HL-60/S4 treated with retinoic acid at 250 ng/mL for 4 days and 3 days (cell line): ENCODE results near the gene METTL25B.
"Not testable (repeated sequence)": the region's sequence is repeated elsewhere in the genome, so short reads cannot be mapped to it uniquely, and the experiment has no call there.

Source experiments
- in situ Hi-C: fragments of 300-500 bp; cut with MboI; formaldehyde crosslinking; loops from 2 replicates; pipeline ENCODE4 v1.7.0; 2022; ENCODE audit warnings: low sequenced_read_pairs

METTL25B gene

GRCh38 chr1:156746728-156747631, 18.7 kb downstream of the METTL25B start:
- in situ Hi-C loops: no loop called here

- in situ Hi-C loops: no loop called here
Measured at GRCh38 chr1:156747742-156748669, 19.7 kb downstream of the METTL25B start.

- in situ Hi-C loops: no loop called here
Measured at GRCh38 chr1:156748670-156749418, 20.6 kb downstream of the METTL25B start.

GRCh38 chr1:156749419-156750118, 21.3 kb downstream of the METTL25B start:
- in situ Hi-C loops: no loop called here

- in situ Hi-C loops: no loop called here
Measured at GRCh38 chr1:156750191-156750672, 22.0 kb downstream of the METTL25B start.

- in situ Hi-C loops: no loop called here
Measured at GRCh38 chr1:156750711-156751450, 22.6 kb downstream of the METTL25B start.

DNA sequence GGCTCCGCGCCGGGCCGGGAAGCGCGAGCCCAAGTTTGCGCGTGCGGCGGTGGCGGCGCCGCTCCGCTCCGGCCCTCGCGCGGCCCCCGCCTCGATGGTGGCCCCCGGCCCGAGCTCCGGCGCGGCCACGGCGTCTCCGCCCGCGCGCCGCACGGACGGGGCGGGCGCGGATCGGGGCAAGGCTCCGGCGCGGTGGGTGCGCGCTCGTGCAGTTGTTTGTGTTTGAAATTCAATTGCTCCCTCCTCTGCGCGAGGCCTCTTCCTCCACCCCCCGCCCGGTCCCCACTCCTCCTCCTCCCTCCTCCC, 23.1 kb downstream of the METTL25B start, which contains the start of gene HDGF:
Gene HDGF (minus strand): TSS at position 225 of the 306 bp plus-strand sequence. CDS start 246 bp downstream, outside the sequence.
- in situ Hi-C loops: no loop called here

DNA sequence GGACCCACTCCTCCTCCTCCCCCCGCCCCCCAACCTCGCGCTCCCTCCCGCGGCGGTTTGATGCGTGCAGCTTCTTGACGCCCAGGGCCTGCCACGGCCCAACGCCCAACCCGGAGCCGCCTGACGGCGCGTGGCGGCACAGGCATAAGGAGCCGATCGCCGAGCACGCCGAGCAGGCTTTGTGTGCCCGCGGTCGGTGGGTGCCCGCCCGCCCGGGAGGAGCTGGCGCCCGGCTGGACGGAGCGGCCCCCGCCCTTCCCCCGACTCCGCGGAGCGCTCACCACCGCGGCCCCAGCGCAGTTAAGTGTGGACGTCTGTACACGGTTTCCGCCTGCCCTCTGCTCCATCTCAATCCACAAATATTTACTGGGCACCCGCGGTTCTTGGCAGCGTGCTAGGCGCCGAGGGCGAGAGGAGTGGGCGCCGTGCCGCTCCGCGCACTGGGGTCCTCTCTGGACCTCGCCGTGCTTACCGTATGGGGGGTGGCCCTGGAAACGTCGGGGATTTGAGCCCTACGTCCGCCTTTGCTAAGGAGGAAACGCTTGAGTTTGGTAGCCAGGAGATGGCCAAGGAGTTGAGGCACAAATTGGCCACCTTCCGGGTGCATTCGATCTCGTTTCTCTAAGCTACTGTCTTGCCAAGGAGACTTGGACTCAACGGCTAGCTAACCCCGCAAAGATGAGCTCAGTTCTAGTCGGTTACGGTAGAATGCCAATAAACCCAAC, 23.6 kb downstream of the METTL25B start:
- in situ Hi-C loops: no loop called here

DNA sequence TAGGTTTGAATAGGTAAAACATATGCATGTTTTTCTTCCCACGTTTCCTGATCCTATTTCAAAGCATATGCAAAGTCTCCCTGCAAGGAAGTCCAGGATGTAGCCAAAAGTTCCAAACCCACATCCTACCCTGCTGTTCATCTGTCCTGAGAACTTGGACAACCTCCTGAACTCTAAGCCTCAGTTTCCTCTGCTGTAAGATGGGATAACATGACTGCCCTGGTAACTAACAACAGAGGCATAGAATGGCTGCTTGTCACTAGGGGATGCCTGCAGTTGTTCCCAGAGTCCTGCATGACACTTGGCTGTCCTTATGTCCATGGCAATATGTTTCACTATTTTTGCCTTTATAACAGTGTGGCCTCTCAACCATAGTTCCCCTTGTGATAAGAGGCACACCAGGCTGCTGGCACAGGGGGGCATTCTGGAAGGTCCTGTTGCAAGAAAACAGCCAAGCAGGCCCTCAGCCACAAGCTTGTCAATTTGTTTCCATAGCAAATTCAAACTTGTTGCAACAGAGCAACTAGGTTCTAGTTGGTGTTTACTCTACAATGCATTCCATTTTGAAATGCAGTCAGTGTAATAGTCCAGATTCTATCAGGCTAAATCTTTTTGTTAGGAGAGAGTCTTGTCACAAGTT, 24.7 kb downstream of the METTL25B start:
- in situ Hi-C loops: no loop called here

- in situ Hi-C loops: no loop called here
Measured at GRCh38 chr1:156754219-156754618, 25.9 kb downstream of the METTL25B start.

DNA sequence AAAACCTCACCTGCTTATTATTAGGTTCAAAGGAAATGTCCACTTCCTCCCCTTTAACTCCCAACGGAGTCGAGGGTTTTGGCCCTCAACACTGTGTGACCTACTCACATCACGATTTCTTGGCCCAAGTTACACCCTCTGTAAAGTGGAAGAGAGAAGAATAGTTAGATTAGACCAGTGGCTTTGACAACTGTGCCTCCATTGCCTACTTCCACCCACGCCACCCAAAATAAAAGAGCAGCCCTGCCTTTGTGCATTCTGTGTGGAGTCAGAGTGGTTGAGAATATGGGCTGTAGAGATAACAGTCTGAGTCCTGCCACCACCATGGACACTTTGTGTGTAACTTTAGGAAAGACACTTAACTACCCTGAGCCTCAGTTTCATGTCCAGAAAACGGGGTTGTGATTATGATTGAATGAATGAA, 27.3 kb downstream of the METTL25B start:
- in situ Hi-C loops: no loop called here

DNA sequence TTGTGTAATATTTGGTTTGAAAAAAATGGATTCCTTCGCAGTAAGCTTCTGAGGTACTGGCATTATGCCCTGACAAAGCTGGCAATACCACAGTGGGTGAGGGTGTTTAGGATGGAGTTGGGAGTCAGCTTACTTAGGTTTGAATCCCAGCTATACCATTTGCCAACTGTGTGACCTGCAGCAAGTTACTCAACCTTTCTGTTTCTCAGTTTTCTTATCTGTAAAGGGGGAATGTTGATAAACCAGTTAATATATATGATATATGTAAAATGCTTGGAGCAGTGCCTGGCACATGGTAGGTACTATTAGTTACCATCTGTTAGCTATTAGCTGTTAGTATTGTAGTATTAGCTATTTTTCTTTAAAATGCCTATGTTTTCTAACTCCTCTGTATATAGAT, 28.1 kb downstream of the METTL25B start:
- in situ Hi-C loops: no loop called here

DNA sequence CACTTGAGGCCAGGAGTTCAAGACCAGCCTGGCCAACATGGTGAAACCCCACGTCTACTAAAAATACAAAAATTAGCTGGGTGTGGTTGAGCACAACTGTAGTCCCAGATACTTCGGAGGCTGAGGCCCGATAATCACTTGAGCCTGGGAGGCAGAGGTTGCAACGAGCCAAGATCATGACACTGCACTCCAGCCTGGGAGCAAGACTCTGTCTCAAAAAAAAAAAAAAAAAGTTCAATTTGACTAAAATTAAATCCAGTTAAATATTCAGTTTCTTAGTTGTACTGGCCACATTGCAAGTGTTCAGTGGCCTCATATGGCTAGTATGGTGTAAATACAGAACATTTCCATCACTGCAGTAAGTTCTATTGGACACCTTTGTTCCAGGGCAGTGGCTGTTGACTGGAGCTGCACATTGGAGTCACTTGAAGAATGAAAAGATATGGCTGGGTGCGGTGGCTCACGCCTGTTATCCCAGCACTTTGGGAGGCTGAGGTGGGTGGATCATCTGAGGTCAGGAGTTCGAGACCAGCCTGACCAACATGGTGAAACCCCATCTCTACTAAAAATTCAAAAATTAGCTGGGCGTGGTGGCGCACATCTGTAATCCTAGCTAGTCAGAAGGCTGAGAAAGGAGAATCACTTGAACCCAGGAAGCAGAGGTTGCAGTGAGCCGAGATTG, 29.4 kb downstream of the METTL25B start:
- in situ Hi-C loops: not testable (repeated sequence)

DNA sequence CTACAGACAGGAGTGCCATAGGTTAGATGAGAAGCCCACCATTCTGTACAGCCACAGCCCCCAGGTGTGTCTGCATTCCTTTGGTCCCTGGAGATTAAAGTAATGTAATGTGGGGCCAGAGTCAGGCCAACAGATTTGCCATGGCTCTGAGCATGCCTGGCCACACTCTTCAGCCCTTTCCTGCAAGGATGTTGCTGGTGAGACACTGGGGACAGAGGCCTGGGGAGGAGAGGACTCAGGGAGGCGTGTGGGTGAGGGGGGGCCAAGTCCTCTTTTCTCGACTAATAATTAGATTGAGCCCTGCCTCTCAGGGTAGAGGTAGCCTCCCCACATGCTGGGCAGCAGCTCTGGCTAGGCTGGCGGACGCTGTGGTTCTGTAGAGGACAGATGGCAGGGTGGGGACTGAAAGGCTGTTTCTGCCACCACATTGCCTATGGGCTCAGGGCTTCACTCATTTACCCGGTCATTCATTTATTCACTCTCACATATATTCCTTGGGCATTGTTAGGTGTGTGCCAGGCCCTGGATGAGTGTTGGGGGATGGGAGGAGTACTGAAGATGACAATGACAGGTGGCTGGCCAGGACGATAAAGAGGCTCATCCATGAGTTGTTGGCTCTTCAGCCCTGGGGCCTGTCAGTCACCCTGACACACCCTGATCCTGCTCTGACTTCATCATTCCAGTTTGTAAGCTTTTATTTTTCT, 32.0 kb downstream of the METTL25B start:
- in situ Hi-C loops: no loop called here

DNA sequence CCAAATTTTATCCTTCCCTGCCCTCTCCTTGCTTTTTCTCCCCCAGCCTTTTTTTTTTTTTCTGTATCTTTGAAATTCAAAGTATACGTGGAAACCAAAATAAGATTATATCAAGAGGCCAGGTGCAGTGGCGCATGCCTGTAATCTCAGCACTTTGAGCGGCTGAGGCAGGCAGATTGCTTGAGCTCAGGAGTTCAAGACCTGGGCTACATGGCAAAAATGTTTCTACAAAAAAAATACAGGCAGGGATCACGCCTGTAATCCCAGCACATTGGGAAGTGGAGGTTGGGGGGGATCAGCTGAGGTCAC, 32.5 kb downstream of the METTL25B start:
- in situ Hi-C loops: no loop called here

DNA sequence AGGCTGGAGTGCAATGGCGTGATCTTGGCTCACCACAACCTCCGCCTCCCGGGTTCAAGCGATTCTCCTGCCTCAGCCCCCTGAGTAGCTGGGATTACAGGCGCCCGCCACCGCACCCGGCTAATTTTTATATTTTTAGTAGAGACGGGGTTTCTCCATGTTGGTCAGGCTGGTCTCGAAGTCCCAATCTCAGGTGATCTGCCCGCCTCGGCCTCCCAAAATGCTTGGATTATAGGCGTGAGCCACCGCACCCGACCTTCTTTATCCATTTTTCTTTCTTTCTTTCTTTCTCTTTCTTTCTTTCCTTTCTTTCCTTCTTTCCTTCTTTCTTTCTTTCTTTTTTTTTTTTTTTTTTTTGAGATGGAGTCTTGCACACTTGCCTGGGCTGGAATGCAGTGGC, 36.9 kb downstream of the METTL25B start:
- in situ Hi-C loops: not testable (repeated sequence)

DNA sequence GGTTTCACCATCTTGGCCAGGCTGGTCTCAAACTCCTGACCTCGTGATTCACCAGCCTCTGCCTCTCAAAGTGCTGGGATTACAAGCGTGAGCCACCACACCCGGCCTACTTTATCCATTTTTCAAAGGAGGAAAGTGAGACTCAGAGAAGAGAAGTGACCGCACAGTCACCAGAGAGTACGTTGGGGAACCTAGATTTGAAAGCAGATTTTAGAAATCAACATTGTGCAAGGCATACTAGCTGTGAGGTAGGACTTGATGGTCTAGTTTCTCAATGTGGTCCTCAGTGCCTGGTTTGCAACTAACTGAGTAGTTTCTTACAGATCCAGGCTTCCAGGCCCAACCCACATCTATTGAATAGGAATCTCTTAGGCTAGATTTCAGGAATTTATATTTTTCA, 37.4 kb downstream of the METTL25B start:
- in situ Hi-C loops: no loop called here
